Measurements from ENCODE around the gene TMEM184A. TPM values are rescaled to one million over a fixed set of nuclear protein-coding genes. Genes with fewer than 3 reads are reported as not detected.

TMEM184A gene
- total and polyA plus RNA-seq, 2 experiments from 2014 or later: 14.5 to 24.7 TPM

- no peak overlapping the region for H3K27ac ChIP-seq
- H4K20me1 ChIP-seq (ENCODE audit: insufficient read depth, poor library complexity, severe bottlenecking): no peaks in the 10 kb centered on the region
- no peak for DNase-seq (ENCODE audit: low spot score)
- no peak overlapping the region for H3K4me3 ChIP-seq
- H2AFZ ChIP-seq: no peak overlapping the region
- no peaks in the 10 kb centered on the region for H3K9me3 ChIP-seq (ENCODE audit: low read depth)
- no peaks in the 10 kb centered on the region for H3K4me1 ChIP-seq (ENCODE audit: insufficient read depth)
- H3K4me2 ChIP-seq: no peak overlapping the region
- peaks cover 7% of the 10 kb centered on the region for H3K27me3 ChIP-seq
- no peaks in the 10 kb centered on the region for H3K9me2 ChIP-seq (replicated peaks; ENCODE audit: insufficient read depth)
- 64% methylated on average over 6 of the region's 6 CpGs for WGBS (ENCODE audit: low lambda C conversion rate, missing lambda C conversion rate)
- H3K79me2 ChIP-seq: no peaks in the 10 kb centered on the region
- TF ChIP-seq CTCF (IDR thresholded peaks at IDR 0.05; ENCODE audit: poor library complexity) (no peak), EZH2phosphoT487 (IDR thresholded peaks at IDR 0.05; ENCODE audit: low read depth, severe bottlenecking, unreplicated experiment) (no peak), EZH2 (IDR thresholded peaks at IDR 0.05; ENCODE audit: borderline replicate concordance) (no peak)
- H3K36me3 ChIP-seq (replicated peaks; ENCODE audit: insufficient read depth, low read depth): no peaks in the 10 kb centered on the region
Measured at GRCh38 chr7:1590476-1590875, 34.5 kb upstream of the TMEM184A start.

- H4K20me1 ChIP-seq (ENCODE audit: insufficient read depth, poor library complexity, severe bottlenecking): no peaks in the 10 kb centered on the region
- H3K4me3 ChIP-seq: no peak overlapping the region
- peaks cover 7% of the 10 kb centered on the region for H3K27me3 ChIP-seq
- no peaks in the 10 kb centered on the region for H3K4me1 ChIP-seq (ENCODE audit: insufficient read depth)
- TF ChIP-seq EZH2phosphoT487 (IDR thresholded peaks at IDR 0.05; ENCODE audit: low read depth, severe bottlenecking, unreplicated experiment) (no peak), CTCF (IDR thresholded peaks at IDR 0.05; ENCODE audit: poor library complexity) (no peak), EZH2 (IDR thresholded peaks at IDR 0.05; ENCODE audit: borderline replicate concordance) (no peak)
- no peak overlapping the region for H3K4me2 ChIP-seq
- no peaks in the 10 kb centered on the region for H3K36me3 ChIP-seq (replicated peaks; ENCODE audit: insufficient read depth, low read depth)
- DNase-seq (ENCODE audit: low spot score): no peak
- no peaks in the 10 kb centered on the region for H3K9me3 ChIP-seq (ENCODE audit: low read depth)
- H2AFZ ChIP-seq: no peak overlapping the region
- H3K79me2 ChIP-seq: no peaks in the 10 kb centered on the region
- H3K9me2 ChIP-seq (replicated peaks; ENCODE audit: insufficient read depth): no peaks in the 10 kb centered on the region
- no peak overlapping the region for H3K27ac ChIP-seq
- WGBS (ENCODE audit: low lambda C conversion rate, missing lambda C conversion rate): 100% methylated on average over 1 of the region's 1 CpG
Measured at GRCh38 chr7:1588978-1589377, 33.0 kb upstream of the TMEM184A start.

DNA sequence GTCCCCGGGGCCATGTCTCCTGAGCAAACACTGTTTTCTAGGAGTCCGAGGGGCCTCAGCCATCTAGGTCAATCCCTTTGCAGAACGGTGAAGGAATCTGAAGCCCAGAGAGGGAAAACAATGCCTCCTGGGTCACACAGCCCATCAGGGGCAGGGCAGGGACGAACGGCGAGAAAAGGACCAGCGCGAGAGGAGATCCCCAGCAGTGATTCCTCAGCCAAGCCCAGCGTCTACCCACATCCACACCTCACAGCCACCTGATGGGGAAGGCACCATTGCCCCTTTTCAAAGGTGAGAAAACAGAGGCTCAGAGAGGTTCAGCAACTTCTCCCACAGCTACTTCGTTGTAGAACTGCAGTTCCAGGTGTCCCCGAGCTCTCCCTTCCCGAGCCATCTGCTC, 31.7 kb upstream of the TMEM184A start:
- H4K20me1 ChIP-seq (ENCODE audit: insufficient read depth, poor library complexity, severe bottlenecking): no peaks in the 10 kb centered on the region
- no peaks in the 10 kb centered on the region for H3K9me3 ChIP-seq (ENCODE audit: low read depth)
- H2AFZ ChIP-seq: no peak overlapping the region
- peaks cover 7% of the 10 kb centered on the region for H3K27me3 ChIP-seq
- no peak overlapping the region for H3K4me3 ChIP-seq
- no peak overlapping the region for H3K27ac ChIP-seq
- no peak for TF ChIP-seq CTCF (IDR thresholded peaks at IDR 0.05; ENCODE audit: poor library complexity)
- TF ChIP-seq EZH2 (IDR thresholded peaks at IDR 0.05; ENCODE audit: borderline replicate concordance): no peak
- no peak for TF ChIP-seq EZH2phosphoT487 (IDR thresholded peaks at IDR 0.05; ENCODE audit: low read depth, severe bottlenecking, unreplicated experiment)
- no peaks in the 10 kb centered on the region for H3K79me2 ChIP-seq
- DNase-seq (ENCODE audit: low spot score): no peak
- no peaks in the 10 kb centered on the region for H3K9me2 ChIP-seq (replicated peaks; ENCODE audit: insufficient read depth)
- H3K4me2 ChIP-seq: no peak overlapping the region
- 88% methylated on average over 12 of the region's 12 CpGs for WGBS (ENCODE audit: low lambda C conversion rate, missing lambda C conversion rate)
- no peaks in the 10 kb centered on the region for H3K36me3 ChIP-seq (replicated peaks; ENCODE audit: insufficient read depth, low read depth)
- H3K4me1 ChIP-seq (ENCODE audit: insufficient read depth): no peaks in the 10 kb centered on the region

Measured in hepatocyte (in vitro differentiated cells).